Caco-2 (cell line): ENCODE measurements around the gene TRPV5. TPM values are rescaled to one million over a fixed set of nuclear protein-coding genes. Genes with fewer than 3 reads are reported as not detected.

Experiments
- BruUV-seq: library from RNA; stranded (reverse); fragments of 400-500 nt; replicated peaks from 2 replicates; lab custom pipeline; 2021; lab: Mats Ljungman, UMichigan
- CTCF ChIA-PET: fragments of 300-600 bp; sonication (Branson Sonifier 250); formaldehyde crosslinking; loops from one replicate; lab custom pipeline; 2022; ENCODE audit warnings: antibody characterized with exemption; lab: Charles Lee
- POLR2A ChIA-PET: fragments of 300-600 bp; sonication (Branson Sonifier 250); formaldehyde crosslinking; loops from one replicate; lab custom pipeline; 2022; ENCODE audit warnings: antibody characterized with exemption; lab: Charles Lee
- DNase-seq, 2 experiments: peaks; one replicate each; pipeline versions ENCODE4 v3.0.0 to v3.0.0-alpha.2; 2020 to 2022
- H3K27me3 ChIP-seq: replicated peaks from 2 replicates; pipeline ENCODE4 v1.6.0; 2011; ENCODE audit warnings: low read length; ENCODE audit not compliant: control insufficient read depth, insufficient read depth
- H3K36me3 ChIP-seq: 2 replicates; pipeline ENCODE4 v1.5.1; 2011; ENCODE audit warnings: low read length; ENCODE audit not compliant: control insufficient read depth, insufficient read depth
- H3K4me1 ChIP-seq: fragments of 250-450 bp; sonication (Bioruptor Pico); 2 replicates; pipeline ENCODE4 v1.5.1; 2020; ENCODE audit warnings: mild to moderate bottlenecking
- H3K4me3 ChIP-seq: 2 replicates; pipeline ENCODE4 v1.5.1; 2011; ENCODE audit warnings: low read depth, mild to moderate bottlenecking, control low read depth, low read length
- H3K9me3 ChIP-seq: fragments of 250-450 bp; sonication (Bioruptor Pico); 2 replicates; pipeline ENCODE4 v1.5.1; 2020; ENCODE audit warnings: mild to moderate bottlenecking, moderate library complexity
- H3K27ac Mint-ChIP-seq: one replicate; pipeline ENCODE4 v1.8.0; 2022; ENCODE audit warnings: mixed read lengths; ENCODE audit not compliant: unreplicated experiment
- H3K27me3 Mint-ChIP-seq: one replicate; pipeline ENCODE4 v1.8.0; 2022; ENCODE audit warnings: mixed read lengths; ENCODE audit not compliant: insufficient read depth, unreplicated experiment
- H3K36me3 Mint-ChIP-seq: one replicate; pipeline ENCODE4 v1.8.0; 2022; ENCODE audit warnings: mild to moderate bottlenecking, mixed read lengths; ENCODE audit not compliant: insufficient read depth, unreplicated experiment
- H3K4me1 Mint-ChIP-seq: one replicate; pipeline ENCODE4 v1.8.0; 2022; ENCODE audit warnings: low read depth, mixed read lengths; ENCODE audit not compliant: unreplicated experiment
- H3K4me3 Mint-ChIP-seq: one replicate; pipeline ENCODE4 v1.8.0; 2022; ENCODE audit warnings: mild to moderate bottlenecking, moderate library complexity, mixed read lengths; ENCODE audit not compliant: unreplicated experiment
- H3K9me3 Mint-ChIP-seq: one replicate; pipeline ENCODE4 v1.8.0; 2022; ENCODE audit warnings: mixed read lengths; ENCODE audit not compliant: unreplicated experiment
- CTCF ChIP-seq, 2 experiments: fragments of 200-600 bp in 1 of 2; IDR thresholded peaks; 1 replicate in 1 of 2; 2 replicates in 1 of 2; pipeline versions ENCODE4 v1.5.1 to v1.8.0; 2011 to 2022; ENCODE audit warnings: antibody characterized with exemption in 1 of 2, control low read depth in 1 of 2, inconsistent platforms in 1 of 2, low read depth in 1 of 2, low read length in 1 of 2, mild to moderate bottlenecking in 1 of 2, moderate library complexity in 1 of 2; ENCODE audit not compliant: insufficient read depth in 1 of 2, severe bottlenecking in 1 of 2, unreplicated experiment in 1 of 2
- intact Hi-C: fragments of 100-400 bp; cut with micrococcal nuclease; formaldehyde crosslinking; loops from one replicate; pipeline ENCODE4 v1.10.0; 2022; ENCODE audit not compliant: unreplicated experiment
- total RNA-seq: library from RNA; stranded (reverse); gene quantifications from 2 replicates; pipeline ENCODE4 v1.2.3, GENCODE V29; 2022

The TRPV5 gene
- total RNA-seq, 1 experiment from 2014 or later = not detected

GRCh38 chr7:142887282-142888015 is 46.1 kb downstream of the TRPV5 start:
- no TSS peak for BruUV-seq
- H3K4me3 ChIP-seq = no peak overlapping the region
- CTCF ChIA-PET = no interaction called here
- H3K27me3 Mint-ChIP-seq = no peaks in the 10 kb centered on the region
- no peaks in the 10 kb centered on the region for H3K27me3 ChIP-seq
- no peaks in the 10 kb centered on the region for H3K9me3 ChIP-seq
- POLR2A ChIA-PET = no interaction called here
- H3K9me3 Mint-ChIP-seq = peaks cover 10% of the 10 kb centered on the region
- TF ChIP-seq CTCF (IDR thresholded peaks at IDR 0.05; ENCODE audit: insufficient read depth in 1 of 2, low read depth in 1 of 2, low read length in 1 of 2, severe bottlenecking in 1 of 2, unreplicated experiment in 1 of 2) = no peak
- H3K36me3 Mint-ChIP-seq = no peaks in the 10 kb centered on the region
- no peak overlapping the region for H3K27ac Mint-ChIP-seq
- peaks cover 15% of the 10 kb centered on the region for H3K4me1 Mint-ChIP-seq
- H3K36me3 ChIP-seq = no peaks in the 10 kb centered on the region
- DNase-seq = no peak
- intact Hi-C loops = no loop called here
- H3K4me1 ChIP-seq = peaks cover 25% of the 10 kb centered on the region
- no peak overlapping the region for H3K4me3 Mint-ChIP-seq

DNA sequence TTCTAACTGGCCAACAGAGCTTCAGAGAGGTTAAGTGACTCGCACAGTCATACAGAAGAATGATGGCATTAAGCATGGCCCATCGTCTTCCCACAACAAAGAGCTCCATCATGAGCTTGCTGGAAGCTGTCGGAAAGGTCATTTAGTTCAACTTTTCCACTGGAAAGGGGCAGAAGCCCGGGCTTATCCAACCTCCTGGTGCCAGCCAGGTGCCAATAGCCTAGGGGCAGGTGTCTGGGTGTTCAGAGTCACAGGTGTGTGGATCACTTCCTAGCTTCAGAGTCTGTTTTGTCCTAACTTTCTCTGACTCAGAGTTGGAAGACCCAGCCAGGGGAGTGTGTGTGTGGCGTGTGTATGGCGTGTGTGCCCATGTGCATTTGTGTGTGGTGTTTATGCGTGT is 46.7 kb downstream of the TRPV5 start:
- peaks cover 15% of the 10 kb centered on the region for H3K4me1 Mint-ChIP-seq
- DNase-seq = no peak
- no TSS peak for BruUV-seq
- ChIA-PET POLR2A (no interaction called here), CTCF (interaction anchor here (1.6 kb wide), 1 partner anchor 328 kb away, joined by 6 read pairs; no protein-coding TSS in a partner anchor)
- no peak overlapping the region for H3K4me3 ChIP-seq
- no peak overlapping the region for H3K4me3 Mint-ChIP-seq
- intact Hi-C loops = no loop called here
- H3K27me3 Mint-ChIP-seq = no peaks in the 10 kb centered on the region
- no peak overlapping the region for H3K27ac Mint-ChIP-seq
- no peaks in the 10 kb centered on the region for H3K9me3 ChIP-seq
- no peak for TF ChIP-seq CTCF (IDR thresholded peaks at IDR 0.05; ENCODE audit: insufficient read depth in 1 of 2, low read depth in 1 of 2, low read length in 1 of 2, severe bottlenecking in 1 of 2, unreplicated experiment in 1 of 2)
- peaks cover 31% of the 10 kb centered on the region for H3K4me1 ChIP-seq
- H3K27me3 ChIP-seq = no peaks in the 10 kb centered on the region
- no peaks in the 10 kb centered on the region for H3K36me3 ChIP-seq
- peaks cover 10% of the 10 kb centered on the region for H3K9me3 Mint-ChIP-seq
- H3K36me3 Mint-ChIP-seq = no peaks in the 10 kb centered on the region

GRCh38 chr7:142885311-142886230 is 48.0 kb downstream of the TRPV5 start, which contains the start of gene TRPV6:
TSS of gene TRPV6 (minus strand) at chr7:142885745.
- H3K4me1 Mint-ChIP-seq = peaks cover 8% of the 10 kb centered on the region

More at GRCh38 chr7:142885311-142886230, 48.0 kb downstream of the TRPV5 start, which contains the start of gene TRPV6:
- Histone ChIP-seq H3K27me3 (no peaks in the 10 kb centered on the region), H3K4me1 (peaks cover 35% of the 10 kb centered on the region), H3K4me3 (no peak within 1 kb of the TSS), H3K36me3 (no peaks in the 10 kb centered on the region), H3K9me3 (no peaks in the 10 kb centered on the region)
- peak; percentile 41 to 64 for DNase-seq
- intact Hi-C loops = no loop called here
- Mint-ChIP-seq H3K27ac (no peak within 1 kb of the TSS), H3K4me3 (no peak within 1 kb of the TSS), H3K9me3 (peaks cover 2% of the 10 kb centered on the region), H3K36me3 (no peaks in the 10 kb centered on the region), H3K27me3 (no peaks in the 10 kb centered on the region)
- ChIA-PET CTCF (interaction anchor here (0.6 to 1.6 kb wide), 4 partner anchors 12 to 330 kb away, joined by 3 to 6 read pairs (median 4); no protein-coding TSS in a partner anchor), POLR2A (no interaction called here)
- no peak for TF ChIP-seq CTCF (IDR thresholded peaks at IDR 0.05; ENCODE audit: insufficient read depth in 1 of 2, low read depth in 1 of 2, low read length in 1 of 2, severe bottlenecking in 1 of 2, unreplicated experiment in 1 of 2)
- no TSS peak for BruUV-seq
